HFF-Myc (cell line): ENCODE measurements around the gene COL4A1.

Experiments used
- DNase-seq: peaks from one replicate; pipeline ENCODE4 v3.0.0-alpha.2; 2011; ENCODE audit warnings: low read depth; ENCODE audit errors: extremely low read depth
- H3K4me3 ChIP-seq: replicated peaks from 2 replicates; pipeline ENCODE4 v1.5.1; 2011; ENCODE audit warnings: low read depth, mild to moderate bottlenecking, control low read depth, low read length
- TF ChIP-seq, protein P1 (sequence below): IDR thresholded peaks from 2 replicates; pipeline ENCODE4 v1.5.1; 2012; ENCODE audit warnings: mild to moderate bottlenecking, low read depth, low read length, control low read depth; ENCODE audit errors: missing control alignments

The COL4A1 gene

GRCh38 chr13:110254751-110255553, 52.0 kb downstream of the COL4A1 start:
- no peak for DNase-seq
- TF ChIP-seq, protein P1, sequence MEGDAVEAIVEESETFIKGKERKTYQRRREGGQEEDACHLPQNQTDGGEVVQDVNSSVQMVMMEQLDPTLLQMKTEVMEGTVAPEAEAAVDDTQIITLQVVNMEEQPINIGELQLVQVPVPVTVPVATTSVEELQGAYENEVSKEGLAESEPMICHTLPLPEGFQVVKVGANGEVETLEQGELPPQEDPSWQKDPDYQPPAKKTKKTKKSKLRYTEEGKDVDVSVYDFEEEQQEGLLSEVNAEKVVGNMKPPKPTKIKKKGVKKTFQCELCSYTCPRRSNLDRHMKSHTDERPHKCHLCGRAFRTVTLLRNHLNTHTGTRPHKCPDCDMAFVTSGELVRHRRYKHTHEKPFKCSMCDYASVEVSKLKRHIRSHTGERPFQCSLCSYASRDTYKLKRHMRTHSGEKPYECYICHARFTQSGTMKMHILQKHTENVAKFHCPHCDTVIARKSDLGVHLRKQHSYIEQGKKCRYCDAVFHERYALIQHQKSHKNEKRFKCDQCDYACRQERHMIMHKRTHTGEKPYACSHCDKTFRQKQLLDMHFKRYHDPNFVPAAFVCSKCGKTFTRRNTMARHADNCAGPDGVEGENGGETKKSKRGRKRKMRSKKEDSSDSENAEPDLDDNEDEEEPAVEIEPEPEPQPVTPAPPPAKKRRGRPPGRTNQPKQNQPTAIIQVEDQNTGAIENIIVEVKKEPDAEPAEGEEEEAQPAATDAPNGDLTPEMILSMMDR: no peak

DNA sequence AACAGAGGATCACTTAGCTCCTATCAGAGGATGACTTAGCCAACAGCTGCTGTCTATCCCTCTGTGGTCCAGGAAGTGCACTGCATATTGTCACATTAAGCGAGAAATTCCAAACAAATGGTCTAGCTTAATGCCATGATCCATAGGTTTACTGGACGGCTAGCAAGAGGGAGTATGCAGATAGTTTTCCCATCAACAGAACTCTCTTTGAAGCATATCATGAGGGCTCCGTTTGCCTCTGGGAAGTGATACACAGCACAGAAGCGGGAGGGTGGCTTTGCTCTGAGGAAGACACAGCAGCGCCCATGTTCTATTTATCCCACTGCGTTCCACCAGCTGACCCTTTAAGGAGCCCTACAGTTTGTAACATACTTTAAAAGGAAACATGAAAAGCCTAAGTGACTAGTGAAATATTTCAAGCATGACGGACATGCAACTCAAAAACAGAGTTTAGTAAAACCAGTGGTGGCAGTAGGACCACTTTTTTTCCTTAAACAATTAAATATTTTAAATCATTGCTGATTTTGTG, 52.7 kb downstream of the COL4A1 start:
- no peak for DNase-seq
- TF ChIP-seq, protein P1: no peak
- H3K4me3 ChIP-seq: no peak overlapping the region

More at GRCh38 chr13:110254751-110255553, 52.0 kb downstream of the COL4A1 start:
- H3K4me3 ChIP-seq: no peak overlapping the region

DNA sequence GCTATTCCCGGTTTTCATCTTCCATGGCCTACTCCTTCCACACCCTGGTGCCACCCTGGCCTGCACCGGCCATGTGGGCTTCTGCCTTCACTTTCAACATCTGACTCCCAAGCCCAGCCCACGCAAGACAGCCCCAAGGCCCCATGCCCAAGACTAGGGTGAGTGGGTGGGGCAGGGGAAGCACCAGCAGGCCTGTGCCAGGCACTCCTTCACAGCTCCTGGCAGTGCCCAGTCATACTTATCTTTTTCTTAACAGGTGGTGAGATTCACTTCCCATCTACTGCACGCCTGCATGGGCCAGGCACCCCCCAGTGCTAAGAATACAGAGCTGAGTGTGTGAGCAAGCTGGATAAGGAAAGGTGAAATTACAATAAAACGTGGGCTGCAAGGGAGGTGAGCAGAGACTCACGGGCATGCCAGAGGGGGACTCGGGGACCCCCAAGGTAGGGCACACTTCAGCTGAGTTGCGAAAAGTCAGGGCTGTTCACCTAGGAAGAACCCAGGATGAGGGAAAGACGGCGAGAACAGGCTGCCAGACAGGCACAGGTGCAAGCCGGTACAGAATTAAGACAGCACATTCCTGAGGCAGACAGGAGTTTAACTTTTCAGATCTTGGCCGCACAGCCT, 55.7 kb downstream of the COL4A1 start:
- DNase-seq: no peak
- TF ChIP-seq, protein P1: no peak
- H3K4me3 ChIP-seq: no peak overlapping the region

DNA sequence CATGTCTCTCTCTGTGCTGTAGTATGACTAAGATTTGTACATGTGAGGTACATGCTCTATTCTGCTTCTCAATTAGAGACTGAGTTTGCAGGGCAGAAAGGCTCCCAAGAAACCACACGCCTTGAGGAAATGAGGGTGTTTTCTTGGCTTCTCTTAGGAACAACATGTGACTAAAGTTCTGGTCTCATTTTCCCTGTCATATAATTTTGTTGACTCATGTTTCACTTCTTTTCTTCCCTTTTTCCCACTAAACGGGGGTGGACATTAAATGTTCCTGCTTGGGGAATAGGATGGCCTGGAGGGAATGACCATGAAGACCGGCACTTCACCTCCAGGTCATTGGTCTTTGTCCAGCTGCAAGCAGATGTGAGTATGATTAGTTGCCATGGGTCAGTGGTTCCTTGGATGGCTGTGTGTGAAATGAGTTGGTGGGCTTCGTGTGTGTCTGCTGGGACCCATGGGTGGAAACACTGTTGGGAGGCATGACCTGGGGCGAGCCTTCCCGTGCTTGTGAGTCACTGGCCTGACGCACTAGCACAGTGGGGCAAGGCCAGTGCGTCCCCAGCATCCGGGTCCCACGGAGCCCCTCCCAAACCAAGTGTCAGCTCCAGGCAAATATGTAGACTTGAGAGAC, 56.6 kb downstream of the COL4A1 start:
- TF ChIP-seq, protein P1: no peak
- H3K4me3 ChIP-seq: no peak overlapping the region
- peak; percentile 50 for DNase-seq

- DNase-seq: no peak
- TF ChIP-seq, protein P1: no peak
- H3K4me3 ChIP-seq: no peak overlapping the region
Measured at GRCh38 chr13:110249326-110249725, 57.6 kb downstream of the COL4A1 start.

GRCh38 chr13:110248449-110249143, 58.4 kb downstream of the COL4A1 start:
- TF ChIP-seq, protein P1: no peak
- DNase-seq: no peak
- no peak overlapping the region for H3K4me3 ChIP-seq
